Immature natural killer cell (primary cell): ENCODE measurements around the gene KLK3. TPM values are rescaled to one million over a fixed set of nuclear protein-coding genes. Genes with fewer than 3 reads are reported as not detected.
A peak's percentile ranks its signal among the peaks of the same experiment; 100 is the strongest.

Source experiments
- DNase-seq, 3 donors: peaks; one replicate each; pipeline ENCODE4 v3.0.0; 2022; ENCODE audit warnings: mixed read lengths in 1 of 3
- H3K27ac Mint-ChIP-seq, 6 donors: one replicate each; pipeline ENCODE4 v1.8.0; 2020; ENCODE audit warnings: mixed read lengths in 6 of 6, mild to moderate bottlenecking in 5 of 6, inconsistent platforms in 4 of 6, moderate library complexity in 3 of 6
- H3K27me3 Mint-ChIP-seq, 3 donors: one replicate each; pipeline ENCODE4 v1.8.0; 2020 to 2021; ENCODE audit warnings: low read depth in 3 of 3, mild to moderate bottlenecking in 3 of 3, mixed read lengths in 3 of 3, moderate library complexity in 3 of 3, inconsistent platforms in 1 of 3
- H3K36me3 Mint-ChIP-seq, 3 donors: one replicate each; pipeline ENCODE4 v1.8.0; 2020; ENCODE audit warnings: mixed read lengths in 3 of 3, inconsistent platforms in 2 of 3, mild to moderate bottlenecking in 2 of 3
- H3K4me1 Mint-ChIP-seq, 2 donors: one replicate each; pipeline ENCODE4 v1.8.0; 2020; ENCODE audit warnings: inconsistent platforms in 2 of 2, mild to moderate bottlenecking in 2 of 2, mixed read lengths in 2 of 2, moderate library complexity in 1 of 2
- H3K4me3 Mint-ChIP-seq, 5 donors: one replicate each; pipeline ENCODE4 v1.8.0; 2020; ENCODE audit warnings: mild to moderate bottlenecking in 5 of 5, mixed read lengths in 5 of 5, inconsistent platforms in 3 of 5, moderate library complexity in 3 of 5
- H3K9me3 Mint-ChIP-seq, 6 donors: one replicate each; pipeline ENCODE4 v1.8.0; 2020; ENCODE audit warnings: mild to moderate bottlenecking in 6 of 6, mixed read lengths in 6 of 6, inconsistent platforms in 4 of 6, moderate library complexity in 3 of 6
- polyA plus RNA-seq, 3 donors: library from polyadenylated mRNA; unstranded; fragments of 300-500 nt; fragmentation: Illumina TruSeq; gene quantifications; one replicate each; pipeline ENCODE4 v1.2.3, GENCODE V29; 2021

The KLK3 gene
- polyA plus RNA-seq, 3 donors from 2014 or later = not detected

DNA sequence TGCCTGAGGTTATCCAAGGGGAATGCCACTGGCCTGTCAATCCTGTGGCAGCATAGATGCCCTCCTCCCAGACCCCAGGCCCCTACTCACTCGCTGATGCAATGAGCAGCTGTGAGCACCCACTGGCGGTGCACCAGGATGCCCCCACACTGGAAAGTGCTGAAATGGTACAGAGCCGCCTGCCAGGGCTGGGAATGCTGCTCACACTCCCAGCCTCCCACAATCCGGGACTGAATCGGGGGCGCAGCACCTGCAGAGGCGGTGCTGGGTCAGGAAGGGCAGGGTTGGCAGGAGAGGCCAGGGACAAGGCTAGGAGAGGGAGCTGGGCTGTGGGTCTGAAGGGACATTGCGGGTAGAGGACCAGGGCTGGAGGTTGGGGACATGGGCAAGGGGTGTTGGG lies 33.1 kb upstream of the KLK3 start:
- Mint-ChIP-seq H3K4me1 (peaks cover 0 to 13% of the 10 kb centered on the region in 2 donors), H3K9me3 (no peaks in the 10 kb centered on the region), H3K27me3 (peaks cover 8 to 23% (median 21%) of the 10 kb centered on the region in 3 donors), H3K27ac (no peak overlapping the region), H3K36me3 (peaks cover 0 to 4% (median 3%) of the 10 kb centered on the region in 3 donors), H3K4me3 (no peak overlapping the region)
- DNase-seq = no peak

- Mint-ChIP-seq H3K27me3 (peaks cover 9 to 21% (median 20%) of the 10 kb centered on the region in 3 donors), H3K36me3 (peaks cover 0 to 4% (median 3%) of the 10 kb centered on the region in 3 donors), H3K9me3 (no peaks in the 10 kb centered on the region)
Measured at GRCh38 chr19:50822661-50823208, 32.0 kb upstream of the KLK3 start.

GRCh38 chr19:50823389-50824042 lies 31.2 kb upstream of the KLK3 start, which contains the start of gene KLK1:
Gene KLK1 (minus strand): TSS chr19:50823787. CDS start chr19:50823748, 39 bp downstream.
- Mint-ChIP-seq H3K27ac (no peak within 1 kb of the TSS), H3K9me3 (no peaks in the 10 kb centered on the region), H3K27me3 (peaks cover 9 to 26% (median 20%) of the 10 kb centered on the region in 3 donors), H3K4me3 (no peak within 1 kb of the TSS), H3K4me1 (peaks cover 0 to 7% of the 10 kb centered on the region in 2 donors), H3K36me3 (peaks cover 0 to 4% (median 3%) of the 10 kb centered on the region in 3 donors)
- DNase-seq = no peak

More at GRCh38 chr19:50822661-50823208, 32.0 kb upstream of the KLK3 start:
- peaks cover 0 to 7% of the 10 kb centered on the region in 2 donors for H3K4me1 Mint-ChIP-seq
- no peak for DNase-seq
- H3K27ac Mint-ChIP-seq = no peak overlapping the region
- no peak overlapping the region for H3K4me3 Mint-ChIP-seq

- no peak overlapping the region for H3K4me3 Mint-ChIP-seq
- H3K27me3 Mint-ChIP-seq = peaks cover 5 to 15% (median 10%) of the 10 kb centered on the region in 3 donors
- H3K4me1 Mint-ChIP-seq = no peaks in the 10 kb centered on the region
- H3K27ac Mint-ChIP-seq = no peak overlapping the region
- no peaks in the 10 kb centered on the region for H3K36me3 Mint-ChIP-seq
- peaks cover 0 to 1% (median 0%) of the 10 kb centered on the region in 6 donors for H3K9me3 Mint-ChIP-seq
- no peak for DNase-seq
Measured at GRCh38 chr19:50826492-50827240, 28.0 kb upstream of the KLK3 start.

DNA sequence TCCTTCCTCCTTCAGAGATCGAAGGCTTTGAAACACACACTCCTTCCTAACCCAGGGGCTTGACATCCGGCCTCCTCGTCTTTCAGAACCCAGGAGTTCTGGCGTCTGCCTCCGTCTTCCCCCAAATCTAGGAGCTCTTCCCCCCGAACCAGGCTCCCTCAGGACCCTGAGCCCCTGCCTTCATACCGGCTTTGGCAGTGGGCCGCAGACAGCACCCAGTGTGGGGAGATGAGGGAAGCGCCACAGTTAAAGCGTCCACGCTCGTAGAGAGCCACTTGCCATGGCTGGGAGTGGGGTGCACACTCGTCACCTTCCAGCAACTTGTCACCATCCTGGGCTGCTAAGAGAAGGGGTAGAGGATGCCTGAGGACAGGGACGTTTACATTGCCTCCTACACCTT lies 27.2 kb upstream of the KLK3 start:
- no peak overlapping the region for H3K4me3 Mint-ChIP-seq
- H3K4me1 Mint-ChIP-seq = no peaks in the 10 kb centered on the region
- no peak for DNase-seq
- H3K9me3 Mint-ChIP-seq = peaks cover 0 to 1% (median 0%) of the 10 kb centered on the region in 6 donors
- peaks cover 5 to 14% (median 7%) of the 10 kb centered on the region in 3 donors for H3K27me3 Mint-ChIP-seq
- no peak overlapping the region for H3K27ac Mint-ChIP-seq
- H3K36me3 Mint-ChIP-seq = no peaks in the 10 kb centered on the region

GRCh38 chr19:50829801-50830200 lies 24.9 kb upstream of the KLK3 start:
- Mint-ChIP-seq H3K4me3 (peak overlapping the region in 1 of 5 donors; percentile 80), H3K4me1 (no peaks in the 10 kb centered on the region), H3K9me3 (peaks cover 0 to 1% (median 0%) of the 10 kb centered on the region in 6 donors), H3K27me3 (peaks cover 5 to 18% (median 5%) of the 10 kb centered on the region in 3 donors), H3K27ac (no peak overlapping the region), H3K36me3 (no peaks in the 10 kb centered on the region)
- DNase-seq = no peak

- peaks cover 5% of the 10 kb centered on the region in 2 donors for H3K4me1 Mint-ChIP-seq
- no peak for DNase-seq
- H3K4me3 Mint-ChIP-seq = peak overlapping the region in 1 of 5 donors; percentile 80
- H3K27me3 Mint-ChIP-seq = peaks cover 5 to 18% (median 5%) of the 10 kb centered on the region in 3 donors
- H3K36me3 Mint-ChIP-seq = no peaks in the 10 kb centered on the region
- H3K27ac Mint-ChIP-seq = no peak overlapping the region
- H3K9me3 Mint-ChIP-seq = peaks cover 0 to 1% (median 0%) of the 10 kb centered on the region in 6 donors
Measured at GRCh38 chr19:50830266-50831025, 24.3 kb upstream of the KLK3 start.

GRCh38 chr19:50831026-50831396 lies 23.7 kb upstream of the KLK3 start:
- H3K36me3 Mint-ChIP-seq = no peaks in the 10 kb centered on the region
- peaks cover 7 to 8% of the 10 kb centered on the region in 2 donors for H3K4me1 Mint-ChIP-seq
- peaks cover 0 to 1% (median 0%) of the 10 kb centered on the region in 6 donors for H3K9me3 Mint-ChIP-seq
- no peak overlapping the region for H3K27ac Mint-ChIP-seq
- H3K27me3 Mint-ChIP-seq = peaks cover 5 to 18% (median 5%) of the 10 kb centered on the region in 3 donors
- peak overlapping the region in 1 of 5 donors; percentile 42 for H3K4me3 Mint-ChIP-seq
- DNase-seq = no peak

- H3K36me3 Mint-ChIP-seq = no peaks in the 10 kb centered on the region
- no peak for DNase-seq
- H3K27ac Mint-ChIP-seq = no peak overlapping the region
- H3K4me1 Mint-ChIP-seq = peaks cover 13% of the 10 kb centered on the region in 2 donors
- H3K27me3 Mint-ChIP-seq = peaks cover 2 to 19% (median 12%) of the 10 kb centered on the region in 3 donors
- H3K4me3 Mint-ChIP-seq = peak overlapping the region in 1 of 5 donors; percentile 58
- peaks cover 0 to 1% (median 0%) of the 10 kb centered on the region in 6 donors for H3K9me3 Mint-ChIP-seq
Measured at GRCh38 chr19:50832666-50833065, 22.0 kb upstream of the KLK3 start.

DNA sequence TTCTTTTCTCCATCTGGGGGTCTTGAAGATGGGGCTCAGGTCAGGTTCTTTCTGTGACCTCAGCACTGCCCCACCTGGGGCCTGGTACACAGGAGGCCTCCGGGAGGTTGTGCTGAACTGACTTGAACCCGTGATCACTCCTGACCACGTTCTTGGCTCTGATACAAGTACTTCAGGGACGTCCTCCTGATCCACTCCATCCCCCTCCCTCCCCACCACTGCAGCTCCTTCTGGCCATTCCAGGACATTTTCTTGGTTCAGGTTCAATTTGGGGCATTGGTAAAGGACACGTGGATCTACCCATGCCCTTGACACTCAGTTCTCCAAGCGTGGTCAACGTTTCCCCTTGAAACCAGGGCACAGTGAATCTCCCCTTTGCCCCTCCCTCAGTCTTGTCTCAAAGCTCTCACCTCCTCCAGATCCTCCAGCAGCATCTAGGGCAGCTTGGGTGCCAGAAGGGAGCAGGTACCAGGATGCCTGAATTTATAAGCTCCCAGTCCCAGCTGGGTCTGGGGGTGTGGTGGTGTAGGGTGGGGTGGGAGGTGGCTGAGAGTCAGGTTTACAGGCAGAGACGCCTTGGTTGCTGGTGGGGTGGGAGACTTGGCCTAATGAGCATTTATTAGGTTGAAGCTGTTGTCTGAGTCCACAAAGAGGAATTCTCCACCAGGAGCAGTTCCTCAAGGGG lies 21.5 kb upstream of the KLK3 start, which contains the start of gene KLK15:
Gene KLK15 (minus strand): TSS at position 458 of the 685 bp plus-strand sequence. CDS start 2,082 bp downstream, outside the sequence.
- Mint-ChIP-seq H3K4me1 (peaks cover 13% of the 10 kb centered on the region in 2 donors), H3K9me3 (peaks cover 0 to 1% (median 0%) of the 10 kb centered on the region in 6 donors), H3K27ac (no peak within 1 kb of the TSS), H3K36me3 (no peaks in the 10 kb centered on the region), H3K4me3 (peak within 1 kb of the TSS in 3 of 5 donors; percentile 18 to 58 (median 36)), H3K27me3 (peaks cover 3 to 14% (median 12%) of the 10 kb centered on the region in 3 donors)
- no peak for DNase-seq

DNA sequence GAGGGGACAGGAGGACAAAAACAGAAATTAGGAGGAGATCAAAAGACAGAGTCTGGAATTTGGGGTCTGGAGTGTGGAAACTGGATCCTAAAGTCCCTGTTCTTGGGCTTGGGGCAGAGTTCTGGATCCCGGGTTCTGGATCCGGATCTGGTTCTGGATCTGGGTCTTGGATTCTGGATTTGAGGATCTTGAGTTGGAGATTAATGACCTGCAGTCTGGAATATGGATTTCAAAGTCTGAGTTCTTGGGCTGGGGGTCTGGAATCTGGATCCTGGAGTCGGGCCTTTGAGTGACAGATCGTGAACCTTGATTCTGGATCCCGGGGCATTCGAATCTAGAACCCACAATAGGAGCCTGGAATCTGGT lies 20.9 kb upstream of the KLK3 start:
- no peak for DNase-seq
- Mint-ChIP-seq H3K27ac (no peak overlapping the region), H3K9me3 (peaks cover 0 to 1% (median 0%) of the 10 kb centered on the region in 6 donors), H3K4me1 (peaks cover 13% of the 10 kb centered on the region in 2 donors), H3K36me3 (no peaks in the 10 kb centered on the region), H3K4me3 (peak overlapping the region in 2 of 5 donors; percentile 18 to 36), H3K27me3 (peaks cover 3 to 14% (median 12%) of the 10 kb centered on the region in 3 donors)

DNA sequence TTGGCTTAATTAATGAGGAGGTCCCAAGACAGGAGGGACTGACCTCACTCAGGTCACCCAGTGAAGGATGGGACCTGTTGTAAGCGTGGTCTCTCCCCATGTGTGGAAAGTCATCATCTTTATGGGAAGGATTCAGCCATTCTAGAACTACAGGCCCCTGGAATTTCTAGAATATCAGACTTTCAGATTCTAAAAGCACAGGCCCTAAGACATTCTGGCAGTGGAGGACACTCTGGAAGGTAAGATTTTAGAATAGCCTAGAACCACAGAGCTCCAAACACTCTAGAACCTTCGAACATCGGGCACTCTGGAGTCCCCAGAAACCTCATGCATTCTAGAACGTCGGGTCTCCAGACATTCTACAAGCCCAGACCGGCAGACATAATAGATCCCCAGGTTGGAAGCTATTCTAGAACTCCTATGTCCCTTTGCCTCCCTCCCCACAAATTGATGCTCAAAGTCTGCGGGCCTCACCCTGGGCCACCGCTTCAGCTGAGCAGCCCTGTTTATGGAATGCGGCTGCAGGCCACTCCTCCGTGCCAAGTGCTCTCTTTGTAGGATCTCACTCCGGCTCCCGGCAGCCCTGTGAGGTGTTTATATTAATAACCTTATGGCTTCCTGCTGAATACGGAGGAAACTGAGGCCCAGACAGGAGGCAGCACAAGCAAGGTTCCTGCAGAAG lies 19.5 kb upstream of the KLK3 start:
- Mint-ChIP-seq H3K4me3 (peak overlapping the region; percentile 76 to 94 (median 86)), H3K27me3 (peaks cover 4 to 14% (median 10%) of the 10 kb centered on the region in 3 donors), H3K4me1 (peaks cover 13% of the 10 kb centered on the region in 2 donors), H3K27ac (peak overlapping the region in 1 of 6 donors; percentile 30), H3K9me3 (no peaks in the 10 kb centered on the region), H3K36me3 (no peaks in the 10 kb centered on the region)
- no peak for DNase-seq
